Prostate gland (tissue), 2 donors: ENCODE measurements around the gene PDSS2. TPM values are rescaled to one million over a fixed set of nuclear protein-coding genes. Genes with fewer than 3 reads are reported as not detected.

Experiments used
- DNase-seq: peaks from one replicate; pipeline ENCODE4 v3.0.0-alpha.2; 2019; ENCODE audit warnings: low spot score
- H3K27ac ChIP-seq, 2 donors: fragments of 200-600 bp; sonication (generic); 2 replicates each; pipeline ENCODE4 v1.5.1; 2017 to 2019
- H3K27me3 ChIP-seq: fragments of 200-600 bp; sonication (generic); replicated peaks from 2 replicates; pipeline ENCODE4 v1.5.1; 2019; ENCODE audit not compliant: insufficient read depth
- H3K36me3 ChIP-seq, 2 donors: fragments of 200-600 bp; sonication (generic); 1 replicate in 1 of 2; 2 replicates in 1 of 2; pipeline versions ENCODE4 v1.5.1 to v1.8.1; 2017 to 2019
- H3K4me1 ChIP-seq: fragments of 200-600 bp; sonication (generic); replicated peaks from 2 replicates; pipeline ENCODE4 v1.5.1; 2019
- H3K4me3 ChIP-seq, 2 donors: fragments of 200-600 bp; sonication (generic); 2 replicates each; pipeline ENCODE4 v1.5.1; 2017 to 2019
- H3K9me3 ChIP-seq: fragments of 200-600 bp; sonication (generic); 2 replicates; pipeline ENCODE4 v1.5.1; 2017
- CTCF ChIP-seq, 4 experiments: fragments of 200-600 bp in 2 of 4; fragments of 450-650 bp in 2 of 4; sonication (generic) in 2 of 4; IDR thresholded peaks; 1 replicate in 3 of 4; 2 replicates in 1 of 4; pipeline ENCODE4 v1.5.1; 2016 to 2019; ENCODE audit warnings: antibody characterized with exemption in 4 of 4, mild to moderate bottlenecking in 2 of 4, moderate library complexity in 2 of 4
- POLR2A ChIP-seq: fragments of 450-650 bp; IDR thresholded peaks from one replicate; pipeline ENCODE4 v1.6.1; 2016; ENCODE audit warnings: antibody characterized with exemption, mild to moderate bottlenecking
- POLR2AphosphoS5 ChIP-seq: sonication (generic); formaldehyde crosslinking; IDR thresholded peaks from one replicate; pipeline ENCODE4 v1.6.1; 2017; ENCODE audit warnings: antibody characterized with exemption
- WGBS: methylation state at CpG from one replicate; pipeline ENCODE4 v1.1.5; 2018; 5-methylcytosine and 5-hydroxymethylcytosine counted together
- intact Hi-C: fragments of 100-400 bp; cut with DNase I; formaldehyde crosslinking; loops from one replicate; pipeline ENCODE4 v1.14.2; 2022
- total RNA-seq, 2 donors: library from RNA; depleted of rRNA; stranded (reverse); fragments of >200 nt; gene quantifications; one replicate each; pipeline ENCODE4 v1.1.0, GENCODE V29; 2016

PDSS2 gene
- total RNA-seq, 2 donors from 2014 or later = 12.7 to 35.3 TPM

- Histone ChIP-seq H3K36me3 (no peaks in the 10 kb centered on the region), H3K4me3 (no peak overlapping the region), H3K27me3 (no peaks in the 10 kb centered on the region), H3K4me1 (no peaks in the 10 kb centered on the region), H3K9me3 (no peaks in the 10 kb centered on the region), H3K27ac (no peak overlapping the region)
- DNase-seq = no peak
- intact Hi-C loops = no loop called here
- TF ChIP-seq POLR2AphosphoS5 = no peak
- no peak for TF ChIP-seq CTCF (IDR thresholded peaks at IDR 0.05)
- WGBS = 100% methylated on average over 1 of the region's 1 CpG
Measured at GRCh38 chr6:107441682-107442081, 17.7 kb downstream of the PDSS2 start.

GRCh38 chr6:107440936-107441335 lies 18.4 kb downstream of the PDSS2 start:
- H3K36me3 ChIP-seq = no peaks in the 10 kb centered on the region
- H3K4me1 ChIP-seq = no peaks in the 10 kb centered on the region
- intact Hi-C loops = no loop called here
- H3K9me3 ChIP-seq = no peaks in the 10 kb centered on the region
- no peaks in the 10 kb centered on the region for H3K27me3 ChIP-seq
- TF ChIP-seq POLR2A (no peak), CTCF (IDR thresholded peaks at IDR 0.05) (no peak), POLR2AphosphoS5 (no peak)
- DNase-seq = no peak
- no peak overlapping the region for H3K4me3 ChIP-seq
- H3K27ac ChIP-seq = no peak overlapping the region

GRCh38 chr6:107439406-107439805 lies 20.0 kb downstream of the PDSS2 start:
- no peaks in the 10 kb centered on the region for H3K36me3 ChIP-seq
- no peaks in the 10 kb centered on the region for H3K27me3 ChIP-seq
- no peaks in the 10 kb centered on the region for H3K9me3 ChIP-seq
- TF ChIP-seq POLR2A = no peak
- no peak for TF ChIP-seq CTCF (IDR thresholded peaks at IDR 0.05)
- no peak for TF ChIP-seq POLR2AphosphoS5
- DNase-seq = no peak
- intact Hi-C loops = no loop called here
- H3K4me3 ChIP-seq = no peak overlapping the region
- H3K4me1 ChIP-seq = no peaks in the 10 kb centered on the region
- 0% methylated on average over 1 of the region's 1 CpG for WGBS
- H3K27ac ChIP-seq = no peak overlapping the region

DNA sequence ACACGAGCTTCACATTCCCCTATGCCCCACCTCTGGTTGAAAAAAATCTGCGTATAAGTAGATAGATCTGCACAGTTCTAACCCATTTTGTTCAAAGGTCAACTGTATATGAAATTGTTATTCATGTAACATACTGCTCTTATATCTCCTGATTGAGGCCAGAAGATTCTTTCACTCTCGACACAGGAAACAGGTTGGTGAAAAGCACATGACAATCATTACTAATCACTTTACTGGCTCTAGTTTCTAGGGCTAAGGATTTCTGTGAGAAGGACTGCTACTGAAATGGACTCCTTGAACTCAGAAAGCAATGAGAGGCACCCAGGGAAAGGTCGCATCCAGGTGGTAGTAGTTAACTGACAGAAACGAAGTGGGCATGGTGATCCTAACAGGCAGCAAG lies 21.7 kb downstream of the PDSS2 start:
- 92% methylated on average over 5 of the region's 5 CpGs for WGBS
- TF ChIP-seq POLR2A (no peak), CTCF (IDR thresholded peaks at IDR 0.05) (no peak), POLR2AphosphoS5 (no peak)
- no peaks in the 10 kb centered on the region for H3K27me3 ChIP-seq
- no peaks in the 10 kb centered on the region for H3K4me1 ChIP-seq
- no peak overlapping the region for H3K4me3 ChIP-seq
- no peak for DNase-seq
- H3K9me3 ChIP-seq = no peaks in the 10 kb centered on the region
- no peaks in the 10 kb centered on the region for H3K36me3 ChIP-seq
- intact Hi-C loops = no loop called here
- H3K27ac ChIP-seq = no peak overlapping the region

DNA sequence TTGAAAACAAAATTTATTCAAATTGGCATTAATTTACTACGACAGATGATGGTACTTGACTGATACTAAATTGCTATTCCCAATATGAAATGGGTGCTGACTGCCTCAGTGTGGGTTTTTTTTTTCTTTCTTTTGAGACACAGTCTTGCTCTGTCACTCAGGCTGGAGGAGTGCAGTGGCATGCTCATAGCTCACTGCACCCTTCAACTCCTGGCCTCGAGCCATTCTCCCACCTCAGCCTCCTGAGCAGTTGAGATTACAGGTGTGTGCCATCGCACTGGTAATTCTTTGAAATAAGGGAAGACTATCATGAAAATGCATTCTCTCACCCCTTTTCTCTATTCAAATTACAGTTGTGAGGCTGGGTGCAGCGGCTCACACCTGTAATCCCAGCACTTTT lies 22.5 kb downstream of the PDSS2 start:
- 97% methylated on average over 4 of the region's 4 CpGs for WGBS
- intact Hi-C loops = no loop called here
- Histone ChIP-seq H3K4me1 (no peaks in the 10 kb centered on the region), H3K27ac (no peak overlapping the region), H3K36me3 (no peaks in the 10 kb centered on the region), H3K4me3 (no peak overlapping the region), H3K9me3 (no peaks in the 10 kb centered on the region), H3K27me3 (no peaks in the 10 kb centered on the region)
- no peak for DNase-seq
- TF ChIP-seq CTCF (IDR thresholded peaks at IDR 0.05) = no peak
- TF ChIP-seq POLR2AphosphoS5 = no peak
